T-cell (primary cell): ENCODE measurements around the gene SLC1A3. TPM values are rescaled to one million over a fixed set of nuclear protein-coding genes. Genes with fewer than 3 reads are reported as not detected.

Experiments
- ATAC-seq, 4 experiments: fragments of 200-7000 bp in 3 of 4; fragments of 150-1000 bp in 1 of 4; cut with Tn5 transposase; replicated peaks in 1 of 4; 1 replicate in 3 of 4; 2 replicates in 1 of 4; pipeline ENCODE4 v1.10.0; 2021; ENCODE audit warnings: moderate library complexity in 3 of 4, mild to moderate bottlenecking in 2 of 4, moderate number of reproducible peaks in 1 of 4
- CTCF ChIA-PET, 2 donors: fragments of 300-600 bp; sonication (Branson Sonifier 250); formaldehyde crosslinking; loops; one replicate each; lab custom pipeline; 2022; ENCODE audit warnings: antibody characterized with exemption in 2 of 2; lab: Charles Lee
- POLR2A ChIA-PET, 2 donors: fragments of 300-600 bp; sonication (Branson Sonifier 250); formaldehyde crosslinking; loops; one replicate each; lab custom pipeline; 2022; ENCODE audit warnings: antibody characterized with exemption in 2 of 2; lab: Charles Lee
- DNase-seq, 35 experiments: peaks; one replicate each; pipeline versions ENCODE4 v3.0.0 to v3.0.0-alpha.2; 2013 to 2023
- H3K27ac ChIP-seq: one replicate; pipeline ENCODE4 v1.5.1; 2013; ENCODE audit warnings: low read length
- H3K27me3 ChIP-seq, 2 experiments: replicated peaks in 1 of 2; 1 replicate in 1 of 2; 2 replicates in 1 of 2; pipeline versions ENCODE4 v1.6.1 to v1.7.0; 2013; ENCODE audit warnings: low read length in 1 of 2, mixed read lengths in 1 of 2; ENCODE audit not compliant: control insufficient read depth in 2 of 2, insufficient read depth in 2 of 2; ENCODE audit errors: extremely low read depth in 1 of 2
- H3K36me3 ChIP-seq, 2 donors: 1 replicate in 1 of 2; 2 replicates in 1 of 2; pipeline versions ENCODE4 v1.6.1 to v1.7.0; 2013; ENCODE audit warnings: low read length in 1 of 2; ENCODE audit not compliant: control insufficient read depth in 2 of 2, insufficient read depth in 1 of 2; ENCODE audit errors: extremely low read depth in 1 of 2
- H3K4me1 ChIP-seq, 2 experiments: 1 replicate in 1 of 2; 2 replicates in 1 of 2; pipeline versions ENCODE4 v1.6.1 to v1.7.0; 2013; ENCODE audit warnings: low read length in 2 of 2, mixed read lengths in 1 of 2; ENCODE audit not compliant: insufficient read depth in 2 of 2, control insufficient read depth in 1 of 2; ENCODE audit errors: extremely low read depth in 1 of 2
- H3K4me3 ChIP-seq, 2 donors: 1 replicate in 1 of 2; 2 replicates in 1 of 2; pipeline versions ENCODE4 v1.5.1 to v1.7.0; 2013; ENCODE audit warnings: mild to moderate bottlenecking in 2 of 2, low read length in 1 of 2, moderate library complexity in 1 of 2; ENCODE audit not compliant: control insufficient read depth in 1 of 2; ENCODE audit errors: extremely low read depth in 1 of 2
- H3K9me3 ChIP-seq: 2 replicates; pipeline ENCODE4 v1.7.0; 2013
- H3K27ac Mint-ChIP-seq, 2 donors: one replicate each; pipeline ENCODE4 v1.8.0; 2020 to 2021; ENCODE audit warnings: mild to moderate bottlenecking in 2 of 2, mixed read lengths in 2 of 2
- H3K27me3 Mint-ChIP-seq, 2 donors: one replicate each; pipeline ENCODE4 v1.8.0; 2021 to 2022; ENCODE audit warnings: mixed read lengths in 2 of 2
- H3K36me3 Mint-ChIP-seq: one replicate; pipeline ENCODE4 v1.8.0; 2021; ENCODE audit warnings: mixed read lengths
- H3K4me1 Mint-ChIP-seq, 3 donors: one replicate each; pipeline ENCODE4 v1.8.0; 2020 to 2022; ENCODE audit warnings: mixed read lengths in 3 of 3, mild to moderate bottlenecking in 1 of 3
- H3K4me3 Mint-ChIP-seq, 3 donors: one replicate each; pipeline ENCODE4 v1.8.0; 2020 to 2022; ENCODE audit warnings: mild to moderate bottlenecking in 3 of 3, mixed read lengths in 3 of 3, moderate library complexity in 3 of 3
- H3K9me3 Mint-ChIP-seq, 3 donors: one replicate each; pipeline ENCODE4 v1.8.0; 2020 to 2022; ENCODE audit warnings: mixed read lengths in 3 of 3
- WGBS: methylation state at CpG from one replicate; pipeline ENCODE4 v1.1.5; 2013; ENCODE audit warnings: missing lambda C conversion rate; ENCODE audit not compliant: insufficient coverage; 5-methylcytosine and 5-hydroxymethylcytosine counted together
- total RNA-seq, 35 experiments: library from RNA in 6 of 35; stranded (reverse) in 6 of 35; fragments of 120-200 nt in 1 of 35; gene quantifications; one replicate each; pipeline versions ENCODE4 v1.2.1 to v1.2.4 and lab custom pipeline; 2013 to 2026

The SLC1A3 gene
- total RNA-seq, 5 donors from 2014 or later (not counting 1 experiment from before 2014, with no cell fraction given) = 0.12 to 0.25 (median 0.23) TPM; not detected in 2

- POLR2A ChIA-PET = no interaction called here
- Mint-ChIP-seq H3K36me3 (no peaks in the 10 kb centered on the region), H3K4me1 (no peaks in the 10 kb centered on the region), H3K9me3 (no peaks in the 10 kb centered on the region), H3K27me3 (peaks cover 0 to 1% of the 10 kb centered on the region in 2 donors), H3K4me3 (no peak overlapping the region), H3K27ac (no peak overlapping the region)
- H3K36me3 ChIP-seq = no peaks in the 10 kb centered on the region
- no peak overlapping the region for H3K27ac ChIP-seq
- ATAC-seq (no peak), DNase-seq (no peak)
- no peaks in the 10 kb centered on the region for H3K4me1 ChIP-seq
- H3K4me3 ChIP-seq = no peak overlapping the region
- CTCF ChIA-PET = no interaction called here
- 77% methylated on average over 4 of the region's 6 CpGs for WGBS
- no peaks in the 10 kb centered on the region for H3K27me3 ChIP-seq
- no peaks in the 10 kb centered on the region for H3K9me3 ChIP-seq
Measured at GRCh38 chr5:36596756-36597155, 9.7 kb upstream of the SLC1A3 start.

GRCh38 chr5:36598045-36598444, 8.4 kb upstream of the SLC1A3 start:
- ATAC-seq (no peak), DNase-seq (no peak)
- H3K27ac Mint-ChIP-seq = no peak overlapping the region
- Histone ChIP-seq H3K36me3 (no peaks in the 10 kb centered on the region), H3K4me3 (no peak overlapping the region), H3K27me3 (no peaks in the 10 kb centered on the region), H3K4me1 (no peaks in the 10 kb centered on the region), H3K9me3 (no peaks in the 10 kb centered on the region), H3K27ac (no peak overlapping the region)
- CTCF ChIA-PET = no interaction called here
- POLR2A ChIA-PET = no interaction called here
- WGBS = no CpG with 5 or more reads among the region's 3 CpGs
- H3K4me3 Mint-ChIP-seq = no peak overlapping the region
- no peaks in the 10 kb centered on the region for H3K4me1 Mint-ChIP-seq
- no peaks in the 10 kb centered on the region for H3K36me3 Mint-ChIP-seq
- H3K27me3 Mint-ChIP-seq = peaks cover 2 to 5% of the 10 kb centered on the region in 2 donors
- no peaks in the 10 kb centered on the region for H3K9me3 Mint-ChIP-seq

GRCh38 chr5:36599986-36600779, 6.2 kb upstream of the SLC1A3 start:
- H3K36me3 Mint-ChIP-seq = no peaks in the 10 kb centered on the region
- POLR2A ChIA-PET = no interaction called here
- no peaks in the 10 kb centered on the region for H3K36me3 ChIP-seq
- H3K27me3 ChIP-seq = no peaks in the 10 kb centered on the region
- DNase-seq = no peak
- no peak overlapping the region for H3K27ac ChIP-seq
- no peak for ATAC-seq
- H3K4me3 ChIP-seq = no peak overlapping the region
- no peak overlapping the region for H3K4me3 Mint-ChIP-seq
- no peaks in the 10 kb centered on the region for H3K4me1 ChIP-seq
- CTCF ChIA-PET = interaction anchor here in 1 of 2 donors (0.7 kb wide), 1 partner anchor 10 kb away, joined by 5 read pairs; no protein-coding TSS in a partner anchor
- H3K9me3 ChIP-seq = no peaks in the 10 kb centered on the region
- no peaks in the 10 kb centered on the region for H3K9me3 Mint-ChIP-seq
- no peak overlapping the region for H3K27ac Mint-ChIP-seq
- H3K4me1 Mint-ChIP-seq = no peaks in the 10 kb centered on the region
- peaks cover 15 to 19% of the 10 kb centered on the region in 2 donors for H3K27me3 Mint-ChIP-seq
- WGBS = no CpG with 5 or more reads among the region's 6 CpGs

- ATAC-seq = no peak
- H3K4me3 Mint-ChIP-seq = no peak overlapping the region
- no peaks in the 10 kb centered on the region for H3K9me3 Mint-ChIP-seq
- peaks cover 1 to 5% (median 4%) of the 10 kb centered on the region in 3 donors for H3K4me1 Mint-ChIP-seq
- H3K36me3 Mint-ChIP-seq = no peaks in the 10 kb centered on the region
- ChIA-PET POLR2A (no interaction called here), CTCF (no interaction called here)
- 75% methylated on average over 4 of the region's 6 CpGs for WGBS
- Histone ChIP-seq H3K4me3 (no peak overlapping the region), H3K9me3 (no peaks in the 10 kb centered on the region), H3K27me3 (no peaks in the 10 kb centered on the region), H3K27ac (no peak overlapping the region), H3K4me1 (no peaks in the 10 kb centered on the region), H3K36me3 (no peaks in the 10 kb centered on the region)
- no peak for DNase-seq
- peaks cover 21 to 24% of the 10 kb centered on the region in 2 donors for H3K27me3 Mint-ChIP-seq
- H3K27ac Mint-ChIP-seq = no peak overlapping the region
Measured at GRCh38 chr5:36600917-36601527, 5.4 kb upstream of the SLC1A3 start.

- WGBS = 48% methylated on average over 4 of the region's 5 CpGs
- Mint-ChIP-seq H3K9me3 (no peaks in the 10 kb centered on the region), H3K4me1 (peaks cover 15 to 19% (median 19%) of the 10 kb centered on the region in 3 donors), H3K27ac (no peak overlapping the region), H3K27me3 (peaks cover 35 to 39% of the 10 kb centered on the region in 2 donors), H3K4me3 (no peak overlapping the region), H3K36me3 (no peaks in the 10 kb centered on the region)
- H3K27ac ChIP-seq = no peak overlapping the region
- ChIA-PET POLR2A (no interaction called here), CTCF (no interaction called here)
- peaks cover 4 to 6% of the 10 kb centered on the region in 2 experiments for H3K4me1 ChIP-seq
- H3K36me3 ChIP-seq = no peaks in the 10 kb centered on the region
- no peak overlapping the region for H3K4me3 ChIP-seq
- ATAC-seq = no peak
- DNase-seq = no peak
- H3K27me3 ChIP-seq = peaks cover 2 to 8% of the 10 kb centered on the region in 2 experiments
- no peaks in the 10 kb centered on the region for H3K9me3 ChIP-seq
Measured at GRCh38 chr5:36602704-36603321, 3.6 kb upstream of the SLC1A3 start.

- H3K27me3 ChIP-seq = peaks cover 2 to 10% of the 10 kb centered on the region in 2 experiments
- Mint-ChIP-seq H3K36me3 (no peaks in the 10 kb centered on the region), H3K4me1 (peaks cover 15 to 19% (median 19%) of the 10 kb centered on the region in 3 donors), H3K27ac (no peak overlapping the region), H3K27me3 (peaks cover 45% of the 10 kb centered on the region in 2 donors), H3K9me3 (no peaks in the 10 kb centered on the region), H3K4me3 (no peak overlapping the region)
- DNase-seq (no peak), ATAC-seq (no peak)
- H3K4me3 ChIP-seq = no peak overlapping the region
- peaks cover 4 to 6% of the 10 kb centered on the region in 2 experiments for H3K4me1 ChIP-seq
- no peak overlapping the region for H3K27ac ChIP-seq
- ChIA-PET CTCF (no interaction called here), POLR2A (no interaction called here)
- H3K36me3 ChIP-seq = no peaks in the 10 kb centered on the region
- no peaks in the 10 kb centered on the region for H3K9me3 ChIP-seq
Measured at GRCh38 chr5:36605241-36605640, 1.2 kb upstream of the SLC1A3 start.
